NCI-H1417 (cell line): ENCODE results near the gene ZNF605.
"Not testable (repeated sequence)": the region's sequence is repeated elsewhere in the genome, so short reads cannot be mapped to it uniquely, and the experiment has no call there.

Experiments
- DNase-seq, 3 experiments: peaks; one replicate each; lab custom pipeline; 2025; lab: John Stamatoyannopoulos, UW

ZNF605 gene

DNA sequence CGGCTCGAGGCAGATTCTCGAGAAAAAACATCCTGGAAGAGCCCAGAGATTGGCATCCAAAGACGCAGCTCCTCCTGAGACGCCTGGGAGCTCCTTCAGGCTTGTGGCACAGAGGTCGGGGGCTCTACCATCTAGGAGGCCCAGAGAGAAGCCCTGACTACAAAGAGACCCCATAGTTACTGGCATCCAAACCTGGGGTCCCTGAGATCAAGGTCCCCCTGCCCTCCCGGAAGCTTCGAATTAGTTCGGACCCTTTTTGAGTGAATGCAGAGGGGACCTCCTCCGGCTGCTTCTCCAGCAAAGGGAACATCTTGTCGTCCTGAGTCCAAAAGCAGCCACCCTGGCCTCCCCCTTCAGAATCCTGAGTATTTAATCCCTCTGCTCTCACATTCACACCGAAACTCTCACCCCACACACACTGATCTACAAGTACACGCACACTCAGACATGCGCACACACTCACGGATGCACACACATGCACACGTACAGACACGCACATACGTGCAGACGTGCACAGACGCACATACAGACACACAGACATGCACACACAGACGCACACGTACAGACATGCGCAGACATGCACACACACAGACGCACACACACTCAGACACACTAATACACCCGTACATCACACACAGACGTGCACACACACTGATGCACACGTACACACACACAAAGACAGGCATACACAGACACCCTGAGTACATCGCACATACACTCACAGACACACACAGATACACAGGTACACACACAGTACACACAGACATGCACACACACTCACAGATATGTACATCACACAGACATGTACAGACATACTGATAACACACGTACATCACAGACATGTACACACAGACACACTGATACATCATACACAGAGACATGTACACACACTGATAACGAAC is 5.9 kb downstream of the ZNF605 start:
- DNase-seq: no peak

GRCh38 chr12:132948146-132949066 is 7.7 kb downstream of the ZNF605 start:
- no peak for DNase-seq

GRCh38 chr12:132946246-132946820 is 9.8 kb downstream of the ZNF605 start:
- DNase-seq: no peak

DNA sequence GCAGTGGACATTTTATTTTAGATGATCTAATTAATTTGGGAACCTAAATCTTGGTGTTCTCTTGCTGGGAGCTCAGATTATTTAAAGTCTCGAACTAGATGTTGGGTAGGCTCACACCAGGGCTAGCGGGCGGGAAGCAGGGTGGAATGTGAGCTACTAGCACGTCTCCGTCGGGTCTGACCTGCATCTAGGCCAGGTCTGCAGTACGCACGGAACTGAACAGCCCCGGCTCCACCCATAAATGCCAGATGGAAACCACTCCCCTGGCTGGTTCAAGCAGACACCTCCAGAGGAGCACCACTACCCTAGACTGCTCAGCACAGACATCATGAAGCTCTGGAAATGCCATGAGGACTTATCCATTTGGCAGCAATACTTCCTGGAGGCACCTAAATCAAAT is 10.3 kb downstream of the ZNF605 start:
- DNase-seq: no peak

DNA sequence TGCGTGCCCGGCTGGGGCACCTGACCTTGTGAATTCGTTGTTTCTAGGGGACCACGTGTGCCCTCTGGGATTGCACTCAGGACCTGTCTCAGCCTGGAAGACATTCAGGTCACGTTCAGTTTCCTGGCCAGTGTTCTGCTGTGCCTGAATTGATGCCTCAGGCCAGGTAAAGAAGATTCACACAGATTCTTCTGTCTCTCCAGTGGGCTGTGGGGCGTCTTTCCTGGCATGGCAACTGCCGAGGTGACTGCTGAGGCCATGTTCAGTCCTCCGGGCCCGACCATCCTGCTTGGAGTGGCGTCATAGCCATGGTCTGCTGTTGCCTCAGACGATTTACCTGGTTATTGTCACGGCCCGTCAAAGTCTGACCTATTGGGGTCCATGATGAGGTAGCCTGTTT is 13.5 kb downstream of the ZNF605 start:
- no peak for DNase-seq

DNA sequence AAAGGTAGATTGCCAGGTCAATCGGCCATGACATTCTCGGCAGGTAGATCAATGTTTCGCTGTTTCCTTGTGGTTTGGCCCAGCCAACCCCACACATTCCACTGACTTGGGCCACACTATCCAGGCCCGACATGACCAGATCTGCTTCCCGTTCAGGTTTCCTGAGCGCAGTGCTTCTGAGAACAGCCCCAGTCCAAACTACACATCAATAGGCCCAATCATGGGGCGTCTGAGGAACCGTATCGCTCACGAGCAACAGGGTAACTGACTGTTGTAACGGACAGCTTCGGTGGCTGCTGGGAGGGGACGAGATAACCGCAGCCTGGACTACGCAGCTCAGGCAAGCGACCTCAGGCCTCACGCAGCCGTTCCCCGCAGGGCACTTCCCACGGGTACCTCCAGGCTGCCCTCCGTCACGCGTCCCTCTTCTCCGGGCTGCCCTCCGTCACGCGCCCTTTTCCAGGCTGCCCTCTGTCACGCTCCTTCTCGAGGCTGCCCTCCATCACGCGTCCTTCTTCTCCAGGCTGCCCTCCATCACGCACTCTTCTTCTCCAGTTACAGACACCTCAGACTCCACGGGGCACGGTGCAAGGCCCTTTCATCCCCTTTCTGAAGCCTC is 14.7 kb downstream of the ZNF605 start:
- DNase-seq: no peak

DNA sequence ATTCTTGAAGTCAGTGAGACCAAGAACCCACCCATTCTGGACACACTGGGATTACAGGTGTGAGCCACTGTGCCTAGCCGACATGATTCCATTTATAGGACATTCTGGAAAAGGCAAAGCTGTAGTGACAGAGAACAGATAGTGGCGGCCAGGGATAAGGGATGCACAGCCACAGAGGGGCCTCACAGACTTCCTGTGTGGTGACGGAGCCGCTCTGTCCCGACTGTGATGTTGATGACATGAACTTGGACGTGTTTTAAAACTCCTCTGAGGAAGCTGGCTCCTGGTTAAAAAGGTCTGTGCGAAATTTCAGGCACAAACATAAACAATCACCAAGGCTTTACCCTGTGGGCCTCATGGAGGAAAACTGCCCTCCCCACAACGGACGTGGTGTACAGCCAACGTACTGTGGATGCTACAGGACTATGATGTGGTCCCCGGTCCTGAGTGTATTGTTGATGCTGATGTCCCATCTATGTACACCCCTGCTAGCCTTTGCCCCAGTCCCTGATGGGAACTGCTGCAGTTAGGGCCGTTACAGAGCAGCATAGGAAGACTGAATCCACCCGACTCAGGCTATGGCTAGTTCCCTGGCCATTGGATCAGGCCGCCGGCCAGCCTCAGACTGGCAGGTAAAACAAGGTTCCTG is 15.9 kb downstream of the ZNF605 start:
- DNase-seq: no peak

- not testable (repeated sequence) for DNase-seq
Observed at GRCh38 chr12:132938807-132939206, 17.3 kb downstream of the ZNF605 start.

DNA sequence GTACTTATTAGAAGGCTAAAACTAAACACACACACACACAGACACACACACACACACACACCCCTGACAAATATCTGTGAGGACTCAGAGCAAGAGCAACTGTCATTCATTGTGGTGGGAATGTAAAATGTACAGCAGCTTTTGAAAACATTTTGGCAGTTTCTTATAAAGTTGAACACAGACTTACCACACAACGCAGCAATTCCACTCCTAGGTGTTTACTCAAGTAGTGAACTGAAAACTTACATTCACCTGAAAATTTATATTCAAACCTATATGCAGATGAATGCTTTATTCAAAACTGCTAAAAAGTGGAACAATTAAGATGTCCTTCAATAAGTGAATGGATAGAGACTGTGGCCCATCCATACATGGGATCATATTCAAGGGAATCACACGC is 18.6 kb downstream of the ZNF605 start:
- DNase-seq: no peak

DNA sequence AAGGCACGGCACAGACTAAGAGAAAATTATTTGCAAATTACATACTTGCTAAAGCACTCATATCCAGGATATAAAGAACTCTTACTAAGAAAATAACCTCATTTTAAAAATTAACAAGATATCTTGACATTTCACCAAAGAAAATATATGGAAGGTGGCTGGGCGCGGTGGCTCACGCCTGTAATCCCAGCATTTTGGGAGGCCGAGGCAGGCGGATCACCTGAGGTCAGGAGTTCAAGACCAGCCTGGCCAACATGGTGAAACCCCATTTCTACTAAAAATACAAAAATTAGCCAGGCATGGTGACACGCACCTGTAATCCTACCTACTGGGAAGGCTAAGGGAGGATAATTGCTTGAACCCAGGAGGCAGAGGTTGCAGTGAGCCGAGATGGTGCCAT is 19.2 kb downstream of the ZNF605 start:
- DNase-seq: not testable (repeated sequence)

- DNase-seq: no peak
Observed at GRCh38 chr12:132936163-132936562, 19.9 kb downstream of the ZNF605 start.

DNA sequence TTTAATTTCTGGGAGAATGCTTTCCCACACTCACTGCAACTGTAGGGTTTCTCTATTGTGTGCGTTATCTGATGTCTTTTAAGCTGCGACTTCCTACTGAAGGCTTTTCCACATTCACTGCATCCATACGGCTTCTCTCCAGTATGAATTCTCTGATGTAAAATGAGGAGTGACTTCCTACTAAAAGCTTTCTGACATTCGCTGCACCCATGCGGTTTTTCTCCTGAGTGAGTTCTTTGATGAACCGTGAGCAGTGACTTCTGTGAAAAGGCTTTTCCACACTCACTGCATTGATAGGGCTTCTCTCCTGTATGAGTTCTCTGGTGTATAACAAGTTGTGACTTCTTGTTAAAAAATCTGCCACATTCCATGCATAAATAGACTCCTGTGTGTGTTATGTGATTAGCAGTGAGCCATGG is 29.7 kb downstream of the ZNF605 start:
- no peak for DNase-seq

GRCh38 chr12:132925597-132926414 is 30.3 kb downstream of the ZNF605 start:
- no peak for DNase-seq

- no peak for DNase-seq
Observed at GRCh38 chr12:132924356-132924755, 31.8 kb downstream of the ZNF605 start.

DNA sequence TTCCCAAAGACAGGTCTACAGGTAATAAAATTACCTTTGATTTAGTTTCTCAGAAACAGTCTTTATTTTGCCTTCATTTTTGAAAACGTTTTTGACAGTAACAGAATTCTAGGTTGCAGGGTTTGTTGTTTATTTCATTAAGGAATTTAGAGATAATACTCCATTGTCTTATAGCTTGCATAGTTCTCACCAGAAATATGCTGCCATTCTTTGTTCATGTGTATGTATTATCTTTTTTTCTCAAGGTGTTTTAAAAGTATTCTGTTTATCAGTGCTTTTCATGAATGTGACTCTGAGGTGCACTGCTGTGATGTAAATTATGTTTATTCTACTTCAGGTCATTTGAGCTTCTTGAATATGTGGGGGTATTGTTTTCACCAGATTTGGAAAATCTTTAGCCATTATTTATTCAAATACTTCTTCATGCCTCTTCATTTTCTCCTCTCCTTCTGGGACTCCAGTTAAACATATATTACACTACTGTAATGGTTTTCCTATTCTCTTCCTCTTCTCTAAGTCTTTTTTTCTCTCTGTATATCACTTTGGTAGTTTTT is 32.7 kb downstream of the ZNF605 start:
- DNase-seq: no peak

GRCh38 chr12:132922676-132923075 is 33.4 kb downstream of the ZNF605 start:
- DNase-seq: no peak

DNA sequence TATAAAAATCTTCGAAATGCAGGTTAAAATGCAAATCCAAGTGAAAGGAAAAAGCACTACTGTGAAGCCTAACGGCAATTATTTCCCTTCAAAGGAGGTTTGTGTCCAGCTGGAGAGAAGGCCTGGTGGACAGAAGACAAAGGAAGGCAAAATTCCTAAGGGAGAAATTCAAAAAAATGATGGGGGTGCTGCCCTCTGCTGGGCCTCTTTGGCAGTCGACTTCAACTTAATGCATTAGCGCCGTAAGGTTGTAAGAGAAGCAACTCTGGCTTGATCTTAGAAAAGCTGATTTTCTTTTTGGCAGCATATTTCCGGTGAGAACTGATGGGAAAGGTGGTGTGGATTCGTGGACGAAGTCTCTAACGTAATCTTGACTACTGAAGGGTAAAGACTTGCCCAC is 34.4 kb downstream of the ZNF605 start:
- no peak for DNase-seq

GRCh38 chr12:132918680-132919079 is 37.4 kb downstream of the ZNF605 start:
- DNase-seq: no peak

GRCh38 chr12:132909030-132909368 is 47.1 kb downstream of the ZNF605 start:
- no peak for DNase-seq
